Measurements from ENCODE around the gene SPATC1L. TPM values are rescaled to one million over a fixed set of nuclear protein-coding genes. Genes with fewer than 3 reads are reported as not detected.
"Not testable (repeated sequence)": the region's sequence is repeated elsewhere in the genome, so short reads cannot be mapped to it uniquely, and the experiment has no call there.

The SPATC1L gene
- total RNA-seq, 4 donors from 2014 or later: 1.3 to 22.0 (median 7.0) TPM

GRCh38 chr21:46180079-46180722, 4.1 kb downstream of the SPATC1L start:
- no peak overlapping the region for H3K4me3 ChIP-seq
- H3K9me3 ChIP-seq: no peaks in the 10 kb centered on the region
- peak; percentile 90 for DNase-seq (ENCODE audit: extremely low spot score)
- peaks cover 0 to 4% (median 0%) of the 10 kb centered on the region in 4 donors for H3K36me3 ChIP-seq
- peaks cover 0 to 27% (median 5%) of the 10 kb centered on the region in 4 donors for H3K4me1 ChIP-seq
- TF ChIP-seq POLR2AphosphoS5 (IDR thresholded peaks at IDR 0.05) (no peak), CTCF (IDR thresholded peaks at IDR 0.05) (no peak), EP300 (IDR thresholded peaks at IDR 0.05) (no peak), POLR2A (IDR thresholded peaks at IDR 0.05; ENCODE audit: low read depth) (no peak)
- 81% methylated on average over 23 of the region's 24 CpGs for WGBS
- H3K27ac ChIP-seq (replicated peaks in 1 of 4): no peak overlapping the region
- intact Hi-C loops (cut with DNase I): loop anchor here (5.0 kb wide), 1 partner anchor 33 kb away; no protein-coding TSS in a partner anchor
- H3K27me3 ChIP-seq: peaks cover 0 to 20% (median 0%) of the 10 kb centered on the region in 4 donors

GRCh38 chr21:46179708-46180078, 4.6 kb downstream of the SPATC1L start:
- no peak for DNase-seq (ENCODE audit: extremely low spot score)
- intact Hi-C loops (cut with DNase I): loop anchor here (5.0 kb wide), 1 partner anchor 32 kb away; no protein-coding TSS in a partner anchor

GRCh38 chr21:46178961-46179360, 5.3 kb downstream of the SPATC1L start:
- intact Hi-C loops (cut with DNase I): no loop called here
- Histone ChIP-seq H3K27me3 (peaks cover 0 to 9% (median 0%) of the 10 kb centered on the region in 4 donors), H3K27ac (replicated peaks in 1 of 4) (no peak overlapping the region), H3K4me3 (no peak overlapping the region), H3K4me1 (peaks cover 0 to 19% (median 4%) of the 10 kb centered on the region in 4 donors), H3K36me3 (peaks cover 0 to 4% (median 0%) of the 10 kb centered on the region in 4 donors), H3K9me3 (peaks cover 0 to 5% (median 0%) of the 10 kb centered on the region in 4 donors)
- TF ChIP-seq POLR2A (IDR thresholded peaks at IDR 0.05; ENCODE audit: low read depth): no peak
- no peak for TF ChIP-seq EP300 (IDR thresholded peaks at IDR 0.05)
- WGBS: 88% methylated on average over 4 of the region's 4 CpGs
- no peak for DNase-seq (ENCODE audit: extremely low spot score)

More at GRCh38 chr21:46179708-46180078, 4.6 kb downstream of the SPATC1L start:
- Histone ChIP-seq H3K27me3 (peaks cover 0 to 16% (median 0%) of the 10 kb centered on the region in 4 donors), H3K27ac (replicated peaks in 1 of 4) (no peak overlapping the region), H3K4me3 (no peak overlapping the region), H3K4me1 (peaks cover 0 to 22% (median 5%) of the 10 kb centered on the region in 4 donors), H3K9me3 (peaks cover 0 to 2% (median 0%) of the 10 kb centered on the region in 4 donors), H3K36me3 (peaks cover 0 to 4% (median 0%) of the 10 kb centered on the region in 4 donors)
- TF ChIP-seq EP300 (IDR thresholded peaks at IDR 0.05): no peak
- TF ChIP-seq CTCF (IDR thresholded peaks at IDR 0.05): no peak
- TF ChIP-seq POLR2A (IDR thresholded peaks at IDR 0.05; ENCODE audit: low read depth): no peak
- no peak for TF ChIP-seq POLR2AphosphoS5 (IDR thresholded peaks at IDR 0.05)
- 88% methylated on average over 14 of the region's 17 CpGs for WGBS

- intact Hi-C loops (cut with DNase I); DNase-seq (ENCODE audit: extremely low spot score); H3K36me3 ChIP-seq; H3K4me1 ChIP-seq; H3K9me3 ChIP-seq; H3K27ac ChIP-seq (replicated peaks in 1 of 4); H3K4me3 ChIP-seq: not testable (repeated sequence)
- WGBS: 95% methylated on average over 3 of the region's 3 CpGs
- H3K27me3 ChIP-seq: peaks cover 0 to 16% (median 0%) of the 10 kb centered on the region in 4 donors
Observed at GRCh38 chr21:46176443-46177129, 7.7 kb downstream of the SPATC1L start.

- peaks cover 0 to 22% (median 0%) of the 10 kb centered on the region in 4 donors for H3K27me3 ChIP-seq
- DNase-seq (ENCODE audit: extremely low spot score): no peak
- no peak for TF ChIP-seq CTCF (IDR thresholded peaks at IDR 0.05)
- TF ChIP-seq POLR2A (IDR thresholded peaks at IDR 0.05; ENCODE audit: low read depth): no peak
- TF ChIP-seq EP300 (IDR thresholded peaks at IDR 0.05): no peak
- TF ChIP-seq POLR2AphosphoS5 (IDR thresholded peaks at IDR 0.05): no peak
- H3K27ac ChIP-seq (replicated peaks in 1 of 4): no peak overlapping the region
- no peaks in the 10 kb centered on the region for H3K4me1 ChIP-seq
- intact Hi-C loops (cut with DNase I): no loop called here
- H3K9me3 ChIP-seq: peaks cover 0 to 5% (median 0%) of the 10 kb centered on the region in 4 donors
- H3K36me3 ChIP-seq: no peaks in the 10 kb centered on the region
- no CpG with 5 or more reads among the region's 1 CpG for WGBS
- H3K4me3 ChIP-seq: no peak overlapping the region
Observed at GRCh38 chr21:46173573-46173972, 10.7 kb downstream of the SPATC1L start.
